NCI-H2196 (cell line): ENCODE data around the gene PRKCB.
A peak's percentile ranks its signal among the peaks of the same experiment; 100 is the strongest.

ENCODE experiments used
- DNase-seq: peaks from one replicate; lab custom pipeline; 2025; ENCODE audit not compliant: unreplicated experiment; lab: John Stamatoyannopoulos, UW

PRKCB gene

GRCh38 chr16:23835390-23836077 lies at the start of gene PRKCB:
PRKCB (plus strand) TSS chr16:23835983.
- no peak for DNase-seq

- no peak for DNase-seq
Measured at GRCh38 chr16:23786964-23787561, 48.7 kb upstream of the PRKCB start.

DNA sequence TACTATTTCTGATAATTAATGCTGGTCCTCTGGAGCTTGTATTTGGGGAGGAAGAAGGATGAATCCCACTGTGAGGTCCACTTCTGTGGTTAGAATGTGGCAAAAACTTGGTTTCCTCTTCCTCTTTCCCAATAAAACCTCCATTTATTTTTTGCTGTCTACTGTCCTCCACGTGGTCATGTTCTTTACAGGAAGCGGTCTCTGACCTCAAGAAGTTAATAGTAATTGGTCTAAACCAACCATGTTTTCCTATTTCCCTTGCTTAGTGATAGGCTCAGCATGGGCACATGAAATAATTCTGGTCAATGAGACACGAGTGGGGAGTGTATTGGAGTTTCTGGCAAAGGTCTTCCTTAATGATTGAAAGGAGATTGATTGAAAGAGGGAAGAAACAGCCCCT lies 47.1 kb upstream of the PRKCB start:
- DNase-seq, result no peak

- DNase-seq, result no peak
Measured at GRCh38 chr16:23795378-23795777, 40.4 kb upstream of the PRKCB start.

DNA sequence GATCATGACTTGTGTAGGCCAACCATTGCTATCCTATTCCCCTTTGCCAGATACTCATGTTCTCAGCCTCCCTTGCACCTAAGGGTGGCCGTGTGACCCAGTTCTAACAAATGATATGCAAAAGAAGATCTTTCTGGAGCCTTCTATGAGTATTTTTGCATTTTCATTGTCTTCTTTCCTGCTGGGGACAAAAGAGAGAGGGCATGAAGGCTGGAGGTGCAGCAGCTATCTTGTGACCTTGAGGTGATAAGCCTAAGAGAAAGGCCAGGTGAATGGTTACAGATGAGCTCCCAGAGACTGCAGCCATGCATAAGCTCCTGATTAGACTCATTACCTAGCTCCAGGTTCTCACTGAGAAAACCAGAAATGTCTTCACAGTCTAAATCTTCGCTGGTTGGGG lies 38.8 kb upstream of the PRKCB start:
- DNase-seq, result no peak

GRCh38 chr16:23801378-23801777 lies 34.4 kb upstream of the PRKCB start:
- peak; percentile 74 for DNase-seq

DNA sequence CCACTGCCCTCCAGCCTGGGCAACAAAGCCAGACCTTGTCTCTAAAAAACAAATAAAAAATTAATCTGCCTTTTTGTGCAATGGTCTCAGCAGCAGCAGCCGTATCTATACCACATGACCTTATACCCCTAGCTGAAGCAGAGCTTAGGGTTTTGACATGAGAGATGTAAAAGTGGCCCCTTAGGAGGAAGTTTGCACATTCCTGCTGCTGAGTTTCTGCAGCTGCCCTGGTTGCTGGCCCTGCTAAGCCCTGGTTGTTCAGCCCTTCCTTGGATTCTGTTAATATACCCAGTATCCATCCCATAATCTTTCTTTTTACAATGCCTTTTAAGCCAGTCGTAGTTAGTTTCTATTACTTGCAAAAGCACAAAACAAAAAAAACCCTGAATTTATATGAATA lies 33.0 kb upstream of the PRKCB start:
- DNase-seq, result no peak

DNA sequence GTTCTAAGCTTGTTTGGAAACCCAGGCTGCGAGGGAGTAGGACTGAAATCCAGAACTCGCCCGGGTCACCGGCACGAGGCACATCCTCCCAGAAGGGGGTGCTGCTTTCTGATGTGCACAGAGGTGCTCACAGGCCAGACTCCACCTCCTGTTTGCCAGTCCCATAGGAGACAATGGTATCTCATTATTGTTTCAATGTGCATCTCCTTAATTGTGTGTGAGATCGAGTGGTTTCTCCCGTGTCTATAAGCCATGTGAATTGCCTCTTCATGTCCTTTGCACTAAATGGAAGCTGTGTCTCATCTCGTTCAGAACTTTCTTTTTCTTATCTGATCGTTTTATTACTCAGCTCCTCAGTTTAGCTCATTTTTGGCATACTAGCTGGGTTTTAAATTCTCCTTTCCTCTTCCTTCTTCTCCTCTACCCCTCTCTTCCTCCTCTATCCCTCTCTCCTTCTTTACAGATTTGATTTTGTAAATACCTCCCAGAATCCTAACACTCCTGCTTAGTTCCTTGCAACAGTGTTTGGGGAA lies 32.1 kb upstream of the PRKCB start:
- no peak for DNase-seq

DNA sequence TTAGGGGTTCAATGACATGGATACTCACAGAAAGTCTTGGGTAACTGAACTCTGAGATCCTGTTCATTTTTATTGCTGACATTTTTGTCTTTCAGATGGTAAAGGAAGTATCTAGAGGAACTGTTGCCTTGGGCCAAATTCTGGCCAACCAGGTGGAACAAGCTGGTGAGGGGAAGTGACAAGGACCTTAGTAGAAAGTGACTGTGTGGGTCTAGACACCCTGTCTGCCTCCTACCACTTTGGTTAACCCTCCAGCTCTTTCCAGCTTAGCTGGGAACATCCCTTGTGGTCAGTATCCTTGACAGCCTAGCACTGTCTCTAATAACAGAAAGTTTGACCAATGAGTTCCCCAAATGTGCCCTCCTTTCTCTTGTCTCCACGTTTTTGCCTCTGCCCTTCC lies 28.8 kb upstream of the PRKCB start:
- no peak for DNase-seq

DNA sequence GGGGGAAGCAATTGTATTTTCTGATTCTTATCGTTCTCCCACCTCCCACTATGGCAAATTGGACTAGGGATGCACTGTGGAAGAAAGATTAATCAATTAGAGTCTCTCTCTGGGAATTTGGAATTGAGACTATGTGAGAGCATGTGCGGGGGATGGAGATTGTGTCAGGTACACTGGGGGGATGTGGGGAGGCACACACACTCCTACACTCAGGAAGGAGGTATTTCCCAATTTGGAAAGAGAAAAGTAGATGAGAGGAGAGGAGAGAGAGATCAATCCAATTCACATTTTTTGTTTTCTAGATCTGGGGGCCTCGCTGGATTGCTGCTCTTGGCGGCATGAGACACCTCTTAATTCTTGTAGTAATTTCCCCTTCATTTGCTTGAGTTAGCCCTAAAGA lies 14.3 kb upstream of the PRKCB start:
- no peak for DNase-seq

GRCh38 chr16:23821875-23822688 lies 13.7 kb upstream of the PRKCB start:
- DNase-seq, result no peak

DNA sequence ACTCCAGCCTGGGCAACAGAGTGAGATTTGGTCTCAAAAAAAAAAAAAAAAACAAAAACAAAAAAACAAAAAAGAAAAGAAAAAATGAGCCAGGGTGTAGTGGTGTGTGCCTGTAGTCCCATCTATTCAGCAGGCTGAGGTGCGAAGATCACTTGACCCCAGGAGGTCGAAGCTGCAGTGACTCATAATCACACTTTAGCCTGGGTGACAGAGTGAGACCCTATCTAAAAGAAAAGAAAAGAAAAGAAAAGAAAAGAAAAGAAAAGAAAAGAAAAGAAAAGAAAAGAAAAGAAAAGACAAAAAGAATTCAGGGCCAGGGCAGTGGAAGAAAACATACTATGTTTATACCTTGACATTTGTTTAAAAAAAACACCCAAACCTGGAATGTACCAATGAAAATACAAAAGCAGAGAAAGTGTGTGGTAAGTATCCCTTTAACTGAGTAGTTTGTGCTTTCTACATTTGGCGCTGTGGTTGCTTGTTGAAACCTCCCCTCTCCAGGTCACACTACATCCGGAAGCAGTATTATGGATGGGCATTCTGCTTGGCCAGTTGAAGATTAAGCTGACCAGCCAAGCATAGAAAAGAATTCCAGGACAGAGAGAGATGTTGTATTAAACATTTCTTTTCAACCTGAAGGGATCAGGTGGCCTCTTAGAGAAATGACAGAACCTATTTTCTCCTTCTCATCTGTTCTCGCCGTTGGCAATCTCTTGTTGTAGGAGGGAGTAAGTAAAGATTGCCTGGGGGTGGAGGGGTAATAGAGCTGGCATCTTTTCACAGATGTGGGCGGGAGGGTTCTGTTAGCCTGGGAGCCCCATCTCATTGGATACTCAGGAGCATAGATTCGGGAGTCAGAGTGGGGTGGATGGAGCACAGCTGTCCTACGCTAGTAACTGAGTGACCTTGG lies 12.1 kb upstream of the PRKCB start:
- no peak for DNase-seq

DNA sequence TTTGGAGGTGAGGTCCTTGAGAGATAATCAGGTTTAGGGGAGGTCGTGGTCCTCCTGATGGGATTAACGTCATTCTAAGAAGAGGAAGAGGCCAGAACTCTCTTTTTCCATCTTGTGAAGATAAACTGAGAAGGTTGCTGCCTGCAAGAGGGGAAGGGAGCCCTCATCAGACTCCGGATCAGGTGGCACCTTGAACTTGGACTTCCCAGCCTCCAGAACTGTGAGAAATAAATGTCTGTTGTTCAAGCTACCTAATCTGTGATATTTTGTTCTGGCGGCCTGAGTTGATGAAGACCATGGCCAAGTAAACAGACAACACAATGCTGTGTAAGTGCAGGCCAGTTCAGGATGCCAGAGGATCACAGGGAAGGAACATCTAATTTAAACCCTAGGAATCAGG lies 10.9 kb upstream of the PRKCB start:
- no peak for DNase-seq

DNA sequence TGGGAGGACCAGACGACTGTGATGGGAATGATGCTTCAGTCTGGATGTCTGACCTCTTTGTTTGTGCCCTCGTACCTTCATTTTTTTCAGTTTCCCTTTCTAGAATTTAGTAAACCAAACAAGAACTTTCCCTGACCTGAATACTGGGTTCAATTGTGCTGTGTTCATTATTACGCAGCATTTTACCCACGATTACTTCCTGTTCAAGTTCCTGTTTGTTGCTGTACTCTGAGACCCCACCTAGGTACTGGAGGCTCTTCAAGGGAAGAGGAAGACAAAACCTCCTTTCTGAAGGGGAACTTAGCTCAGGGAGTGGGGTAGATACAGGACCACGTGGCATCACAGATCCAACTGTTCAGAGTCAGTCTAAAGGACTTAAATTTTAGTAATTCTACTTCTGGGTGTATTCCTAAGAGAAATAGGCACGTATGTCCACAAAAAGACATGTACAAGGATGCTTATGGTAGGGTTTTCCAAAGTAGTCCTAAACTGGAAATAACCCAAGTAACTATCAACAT lies 9.2 kb upstream of the PRKCB start:
- no peak for DNase-seq

- DNase-seq, result no peak
Measured at GRCh38 chr16:23827057-23827456, 8.7 kb upstream of the PRKCB start.

DNA sequence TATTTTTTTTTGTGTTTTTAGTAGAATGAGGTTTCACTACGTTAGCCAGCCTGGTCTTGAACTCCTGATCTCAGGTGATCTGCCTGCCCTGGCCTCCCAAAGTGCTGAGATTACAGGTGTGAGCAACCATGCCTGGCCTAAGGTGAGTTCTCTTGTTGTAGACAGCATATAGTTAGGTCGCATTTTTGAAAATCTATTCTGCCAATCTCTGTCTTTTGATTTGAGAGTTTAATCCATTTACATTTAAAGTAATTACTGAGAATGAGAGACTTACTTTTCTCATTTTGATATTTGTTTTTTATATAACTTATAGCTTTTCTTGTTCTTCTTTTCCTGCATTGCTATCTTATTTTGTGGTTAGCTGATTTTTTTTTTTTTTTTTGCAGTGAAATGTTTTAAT lies 6.3 kb upstream of the PRKCB start:
- no peak for DNase-seq

DNA sequence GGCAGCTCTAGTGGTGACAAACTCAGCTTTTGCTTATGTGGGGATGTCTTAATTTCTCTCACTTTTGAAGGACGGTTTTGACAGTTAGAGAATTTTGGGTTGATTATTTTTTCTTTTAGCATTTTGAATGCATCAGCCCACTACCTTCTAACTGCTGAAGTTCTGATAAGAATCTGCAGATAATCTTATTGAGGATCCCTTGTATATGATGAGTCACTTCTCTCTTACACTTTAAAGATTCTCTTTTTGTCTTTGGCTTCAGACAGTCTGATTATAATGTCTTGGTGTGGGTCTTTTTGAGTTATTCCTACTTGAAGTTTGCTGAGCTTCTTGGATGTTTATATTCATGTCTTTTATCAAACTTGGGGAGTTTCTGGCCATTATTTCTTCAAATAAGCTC lies 5.5 kb upstream of the PRKCB start:
- DNase-seq, result no peak

DNA sequence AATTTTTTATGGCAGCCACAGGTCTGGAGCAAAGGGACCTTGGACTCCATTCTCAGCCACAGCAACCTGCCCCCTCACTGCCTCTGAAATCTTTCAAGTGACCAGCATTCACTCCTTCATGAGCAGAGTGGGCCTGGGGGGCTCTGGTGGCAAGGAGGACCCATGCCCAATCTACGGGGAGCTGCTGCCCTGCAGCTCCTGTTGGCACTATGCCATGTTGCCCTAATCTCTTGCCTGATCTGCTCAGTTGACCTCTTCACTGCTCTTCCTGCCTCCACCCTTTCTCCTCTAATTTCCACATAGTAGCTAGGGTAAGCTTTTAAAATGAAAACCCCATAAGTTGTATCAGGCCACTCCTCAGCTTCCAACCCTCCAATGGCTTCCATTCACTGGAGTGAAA lies 2.9 kb upstream of the PRKCB start:
- DNase-seq, result no peak

- no peak for DNase-seq
Measured at GRCh38 chr16:23833504-23833903, 2.3 kb upstream of the PRKCB start.

- no peak for DNase-seq
Measured at GRCh38 chr16:23833960-23834685, 1.7 kb upstream of the PRKCB start.
